Cortex of kidney (tissue), 1 donor: Measurements from ENCODE around the gene ZC3HAV1.
"Not testable (repeated sequence)": the region's sequence is repeated elsewhere in the genome, so short reads cannot be mapped to it uniquely, and the experiment has no call there.

Experiments used
- DNase-seq: peaks from one replicate; lab custom pipeline; 2025; lab: John Stamatoyannopoulos, UW

The ZC3HAV1 gene

GRCh38 chr7:139109188-139109982 is at the start of gene ZC3HAV1:
TSS of gene ZC3HAV1 (minus strand) at chr7:139109720. CDS start at chr7:139109331, 389 bp downstream.
- DNase-seq, result peak; percentile 45

DNA sequence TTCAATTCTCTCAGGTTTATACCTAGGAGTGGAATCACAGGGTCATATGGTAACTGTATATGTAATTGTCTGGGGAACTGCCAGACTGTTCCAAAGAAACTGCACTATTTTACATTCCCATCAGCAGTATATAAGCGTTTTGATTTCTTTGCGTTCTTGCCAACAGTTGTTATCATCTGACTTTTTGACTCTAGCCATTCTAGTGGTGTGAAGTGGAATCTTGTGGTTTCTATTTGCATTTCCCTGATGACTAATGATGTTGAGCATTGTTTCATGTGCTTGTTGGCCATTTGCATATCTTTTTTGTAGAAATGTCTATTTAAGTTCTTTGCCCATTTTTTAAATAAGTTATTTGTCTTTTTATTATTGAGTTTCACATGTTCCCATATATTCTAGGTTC is 44.3 kb upstream of the ZC3HAV1 start:
- DNase-seq, result no peak

DNA sequence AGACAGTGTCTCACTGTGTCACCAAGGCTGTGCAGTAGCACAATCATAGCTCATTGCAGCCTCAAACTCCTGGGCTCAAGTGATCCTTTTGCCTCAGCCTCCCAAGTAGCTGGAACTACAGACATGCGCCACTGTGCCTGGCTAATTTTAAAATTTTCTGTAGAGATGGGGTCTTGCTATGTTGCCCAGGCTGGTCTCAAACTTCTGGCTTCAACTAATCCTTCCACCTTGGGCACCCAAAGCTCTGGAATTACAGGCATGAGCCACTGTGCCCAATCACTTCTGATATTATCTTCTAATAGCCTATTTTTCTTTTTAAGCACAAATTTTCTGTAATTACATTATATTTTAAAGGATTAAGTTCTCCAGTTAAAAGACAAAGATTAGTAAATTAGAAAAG is 42.6 kb upstream of the ZC3HAV1 start:
- DNase-seq, result no peak

- DNase-seq, result no peak
Observed at GRCh38 chr7:139139150-139139549, 29.6 kb upstream of the ZC3HAV1 start.

DNA sequence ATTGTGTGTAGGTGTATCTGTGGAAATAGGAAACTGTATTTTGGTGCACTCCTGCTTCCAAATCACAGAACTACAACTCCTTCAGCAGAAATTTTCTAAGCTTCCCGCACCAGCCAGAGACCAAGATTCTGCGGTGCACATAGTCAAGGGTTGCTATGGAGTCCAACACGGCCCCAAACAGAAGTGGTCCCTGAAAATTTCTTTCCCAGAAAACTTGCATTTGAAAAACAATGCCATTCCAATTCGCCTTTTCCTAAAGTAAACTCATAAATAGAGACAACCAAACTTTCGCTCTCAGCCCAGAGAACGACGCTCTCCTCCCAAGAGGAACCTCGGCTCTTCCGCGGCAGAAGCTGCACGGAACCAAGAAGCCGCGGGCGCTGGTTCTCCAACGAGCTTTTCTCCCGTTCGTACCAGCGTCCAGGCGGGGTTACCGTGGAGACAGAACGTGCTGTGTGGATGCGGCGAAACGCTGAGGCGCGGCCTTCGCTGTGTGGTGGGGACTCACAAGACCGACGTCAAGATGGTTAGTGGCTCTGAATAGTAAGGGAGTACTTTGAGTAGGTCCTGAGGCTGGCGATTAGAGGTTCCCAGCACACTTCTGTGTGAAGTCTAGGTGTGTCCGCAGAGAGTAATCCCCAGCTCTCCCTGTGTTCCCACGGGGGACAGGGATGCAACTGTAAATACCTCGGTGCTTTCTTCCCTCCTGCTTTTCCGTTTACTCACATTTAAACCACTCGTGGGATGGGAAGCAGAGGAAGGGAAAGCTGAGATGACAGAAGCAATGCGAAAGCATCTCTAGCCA is 24.0 kb upstream of the ZC3HAV1 start:
- DNase-seq, result no peak

- DNase-seq, result no peak
Observed at GRCh38 chr7:139132887-139133286, 23.4 kb upstream of the ZC3HAV1 start.

- DNase-seq, result no peak
Observed at GRCh38 chr7:139131601-139132041, 22.1 kb upstream of the ZC3HAV1 start.

DNA sequence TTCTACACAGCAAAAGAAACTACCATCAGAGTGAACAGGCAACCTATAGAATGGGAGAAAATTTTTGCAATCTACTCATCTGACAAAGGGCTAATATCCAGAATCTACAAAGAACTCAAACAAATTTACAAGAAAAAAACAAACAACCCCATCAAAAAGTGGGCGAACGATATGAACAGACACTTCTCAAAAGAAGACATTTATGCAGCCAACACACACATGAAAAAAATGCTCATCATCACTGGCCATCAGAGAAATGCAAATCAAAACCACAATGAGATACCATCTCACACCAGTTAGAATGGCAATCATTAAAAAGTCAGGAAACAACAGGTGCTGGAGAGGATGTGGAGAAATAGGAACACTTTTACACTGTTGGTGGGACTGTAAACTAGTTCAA is 20.3 kb upstream of the ZC3HAV1 start:
- not testable (repeated sequence) for DNase-seq

- no peak for DNase-seq
Observed at GRCh38 chr7:139127648-139128047, 18.1 kb upstream of the ZC3HAV1 start.

- DNase-seq, result no peak
Observed at GRCh38 chr7:139125657-139126056, 16.1 kb upstream of the ZC3HAV1 start.

GRCh38 chr7:139124995-139125394 is 15.5 kb upstream of the ZC3HAV1 start:
- not testable (repeated sequence) for DNase-seq

DNA sequence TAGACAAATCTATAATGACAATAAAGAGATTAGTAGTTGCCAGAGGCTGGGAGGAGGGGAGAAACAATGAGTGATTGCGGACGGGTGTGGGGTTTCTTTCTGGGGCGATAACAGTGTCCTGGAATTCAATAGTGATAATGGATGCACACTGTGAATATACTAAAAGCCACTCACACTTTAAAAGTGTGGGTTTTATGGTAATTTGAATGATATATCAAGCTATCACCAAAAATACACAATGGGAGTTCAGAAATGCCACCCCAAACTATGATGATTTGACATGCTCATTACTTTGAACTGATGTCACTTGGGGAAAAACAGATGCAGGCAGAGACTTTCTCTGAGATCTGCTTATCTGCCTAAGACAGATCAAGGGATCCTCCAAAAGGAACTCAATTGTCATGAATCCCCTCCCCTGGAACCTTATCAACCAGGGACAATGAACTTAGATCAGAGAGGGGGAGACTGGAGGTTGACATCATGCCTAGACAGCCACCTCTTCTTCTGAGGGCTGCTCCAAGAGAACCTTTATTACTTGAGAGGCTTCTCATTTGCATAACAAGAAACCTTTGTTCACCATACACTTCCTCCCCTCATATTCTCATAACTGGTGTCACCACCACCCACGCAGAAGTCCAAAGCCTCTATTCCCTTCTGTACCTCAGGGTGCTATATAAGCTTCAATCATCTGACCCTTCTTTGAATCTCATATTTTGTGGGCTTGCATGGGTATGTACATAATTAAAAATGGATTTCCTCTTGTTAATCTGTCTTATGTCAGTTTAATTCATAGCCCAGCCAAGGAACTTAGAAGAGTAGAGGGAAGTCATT is 14.8 kb upstream of the ZC3HAV1 start:
- DNase-seq, result no peak

GRCh38 chr7:139119486-139119849 is 9.9 kb upstream of the ZC3HAV1 start:
- no peak for DNase-seq

- no peak for DNase-seq
Observed at GRCh38 chr7:139118805-139119485, 9.4 kb upstream of the ZC3HAV1 start.

GRCh38 chr7:139118234-139118804 is 8.8 kb upstream of the ZC3HAV1 start:
- DNase-seq, result no peak

- DNase-seq, result no peak
Observed at GRCh38 chr7:139117599-139118233, 8.2 kb upstream of the ZC3HAV1 start.

DNA sequence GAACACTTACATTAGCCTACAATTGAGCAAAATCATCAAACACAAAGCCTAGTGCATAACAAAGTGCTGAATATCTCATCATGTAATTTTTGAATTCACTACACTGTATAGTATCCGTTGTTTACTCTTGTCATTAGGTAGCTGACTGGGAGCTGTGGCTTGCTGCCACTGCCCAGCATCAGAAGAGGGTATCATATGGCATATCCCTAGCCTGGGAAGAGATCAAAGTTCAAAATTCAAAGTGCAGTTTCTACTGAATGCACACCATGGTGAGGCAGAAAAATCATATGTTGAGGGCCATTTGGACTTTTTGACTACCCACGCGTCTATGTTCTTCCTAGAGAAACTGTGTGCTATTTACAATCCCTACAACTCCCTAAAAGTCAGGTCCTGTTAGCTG is 7.5 kb upstream of the ZC3HAV1 start:
- no peak for DNase-seq

DNA sequence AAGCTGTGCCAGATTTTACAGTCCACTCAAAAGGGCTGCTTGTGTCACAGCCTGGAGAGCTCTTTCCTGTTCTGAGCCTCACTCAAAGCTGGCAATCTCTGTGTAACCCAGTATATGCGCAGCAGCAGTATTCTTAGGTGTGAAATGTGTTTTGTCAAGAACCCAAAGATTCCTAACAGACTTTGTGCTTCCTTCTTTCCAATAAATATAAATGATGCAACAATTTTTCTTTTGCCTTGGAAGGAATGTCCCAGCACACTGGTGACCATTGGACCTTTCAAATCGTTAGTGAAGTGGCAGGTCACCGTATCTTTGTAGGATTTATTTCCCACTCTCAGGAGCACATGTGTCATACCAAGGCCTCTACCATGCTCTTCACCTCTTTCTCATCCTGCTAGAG is 5.6 kb upstream of the ZC3HAV1 start:
- DNase-seq, result no peak

- no peak for DNase-seq
Observed at GRCh38 chr7:139114585-139114984, 5.1 kb upstream of the ZC3HAV1 start.

DNA sequence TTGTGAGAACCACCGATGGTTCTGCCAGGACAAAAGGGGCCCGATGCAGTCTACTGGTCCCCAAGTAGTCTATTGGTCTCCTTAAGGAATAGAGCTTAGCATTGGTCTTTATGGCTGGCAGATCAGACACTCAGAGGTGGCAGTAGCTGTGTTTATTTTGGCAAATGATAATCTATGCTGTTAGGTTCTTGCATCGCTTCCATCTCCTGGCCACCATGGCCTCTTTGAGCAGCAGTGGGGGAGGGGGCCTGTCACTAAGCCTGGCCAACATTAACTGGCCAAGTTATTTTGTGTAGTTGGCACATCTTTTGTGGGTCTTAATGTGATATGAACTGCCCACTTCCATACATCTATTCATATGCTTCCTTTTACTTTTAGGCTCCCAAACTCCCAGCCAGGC is 4.5 kb upstream of the ZC3HAV1 start:
- no peak for DNase-seq

DNA sequence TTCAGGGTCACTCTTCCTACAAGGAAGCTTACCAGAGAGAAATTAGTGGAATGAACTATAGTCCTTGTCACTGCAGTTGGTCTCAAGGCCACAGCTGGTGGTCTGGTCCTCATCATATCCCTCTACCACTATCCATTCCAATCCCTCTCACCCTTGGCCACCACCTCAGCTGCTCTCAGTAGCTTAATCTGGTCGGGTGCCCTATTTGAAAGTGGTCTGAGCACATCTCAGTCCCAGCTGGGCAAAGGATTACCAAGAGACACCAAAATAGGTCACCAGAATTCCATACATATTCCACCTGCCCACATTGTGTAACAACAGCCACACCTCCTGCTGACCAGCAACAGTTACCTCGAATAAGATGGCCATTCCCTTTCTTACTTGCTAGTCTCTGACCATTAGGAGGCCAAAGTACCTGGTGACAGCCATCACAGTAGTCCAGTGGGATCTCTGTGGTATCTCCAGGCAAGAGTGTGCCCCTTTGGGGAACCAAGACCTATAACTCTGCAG is 3.3 kb upstream of the ZC3HAV1 start:
- no peak for DNase-seq
